GM12872 (cell line): Measurements from ENCODE around the gene LEPROT.
A peak's percentile ranks its signal among the peaks of the same experiment; 100 is the strongest.

Experiments used
- CTCF ChIP-seq: IDR thresholded peaks from 3 replicates; pipeline ENCODE4 v1.5.1; 2011; ENCODE audit warnings: low read depth, mild to moderate bottlenecking, low read length, moderate library complexity; ENCODE audit not compliant: insufficient read depth

The LEPROT gene

GRCh38 chr1:65456481-65456880, 36.0 kb downstream of the LEPROT start:
- TF ChIP-seq CTCF, result no peak

DNA sequence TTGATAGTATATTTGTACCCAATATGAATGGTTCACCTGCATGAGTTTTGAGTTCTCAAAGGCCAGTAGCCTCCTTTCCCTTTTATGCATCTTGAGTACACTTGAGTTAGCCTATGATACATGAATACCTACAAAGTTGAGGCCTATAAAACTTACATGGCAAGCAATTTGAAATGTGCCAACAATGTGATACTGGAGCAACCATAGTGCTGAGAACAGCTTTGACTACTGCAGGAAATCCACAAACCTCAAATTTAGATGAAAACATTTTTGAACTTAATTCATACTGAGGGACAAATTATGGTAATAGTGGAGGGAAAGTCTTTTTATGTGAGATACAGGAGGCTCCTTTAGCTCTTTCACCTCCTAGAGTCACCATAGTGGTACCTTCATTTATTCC, 37.4 kb downstream of the LEPROT start:
- TF ChIP-seq CTCF, result no peak

DNA sequence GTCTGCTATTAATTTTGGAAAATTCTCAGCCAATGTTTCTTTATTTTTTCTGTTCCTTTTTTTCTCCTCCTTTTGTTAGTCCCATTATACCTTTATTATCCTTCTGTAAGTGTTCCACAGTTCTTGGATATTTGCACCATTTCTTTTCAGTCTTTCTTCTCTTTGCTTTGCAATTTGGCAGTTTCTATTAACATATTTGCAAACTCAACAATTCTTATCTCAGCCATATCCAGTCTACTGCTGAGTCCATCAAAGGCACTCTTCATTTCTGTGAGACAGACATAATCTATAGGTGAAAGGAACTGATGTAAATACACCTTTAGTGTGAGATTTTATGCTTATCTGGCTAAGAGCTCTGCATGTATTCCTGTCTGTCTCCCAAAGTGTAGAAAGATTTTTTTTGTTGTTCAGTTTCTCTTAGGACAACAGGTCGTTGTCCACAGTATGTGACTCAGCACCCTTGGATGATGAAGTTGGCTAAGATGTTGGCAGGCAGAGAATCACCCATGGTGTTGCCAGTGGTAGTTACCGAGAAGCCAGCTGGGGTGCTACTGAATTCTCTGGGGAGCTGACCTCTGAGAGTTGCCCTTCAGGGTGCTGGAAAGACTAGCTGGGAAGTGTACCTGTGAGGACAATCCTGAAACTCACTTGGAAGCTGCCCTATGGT, 38.4 kb downstream of the LEPROT start:
- no peak for TF ChIP-seq CTCF

DNA sequence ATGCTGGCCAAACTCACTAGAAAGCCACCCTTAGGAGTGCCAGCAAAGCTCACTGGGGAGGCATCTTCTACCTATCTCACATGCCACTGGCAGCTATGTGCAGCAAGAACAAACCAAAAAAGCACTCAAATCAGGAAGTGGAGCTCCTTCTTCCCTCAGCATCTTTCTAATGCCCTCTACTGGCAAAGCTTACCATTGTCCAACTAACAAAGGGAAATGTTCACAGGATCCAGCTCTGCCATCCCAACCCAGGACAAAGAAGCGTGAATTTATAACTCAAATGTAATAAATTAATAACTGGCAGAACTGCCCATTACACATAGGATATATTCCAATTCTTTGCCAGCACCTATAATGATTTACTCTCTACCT, 38.9 kb downstream of the LEPROT start:
- TF ChIP-seq CTCF, result peak; percentile 75

- no peak for TF ChIP-seq CTCF
Measured at GRCh38 chr1:65467536-65467935, 47.1 kb downstream of the LEPROT start.

- no peak for TF ChIP-seq CTCF
Measured at GRCh38 chr1:65469126-65469888, 48.8 kb downstream of the LEPROT start.

- no peak for TF ChIP-seq CTCF
Measured at GRCh38 chr1:65469889-65470340, 49.4 kb downstream of the LEPROT start.
